Breast epithelium (tissue), 4 donors: ENCODE measurements around the gene PKDCC. TPM values are rescaled to one million over a fixed set of nuclear protein-coding genes. Genes with fewer than 3 reads are reported as not detected.

Source experiments
- DNase-seq, 2 donors: peaks; one replicate each; pipeline ENCODE4 v3.0.0-alpha.2; 2019; ENCODE audit warnings: low spot score in 2 of 2
- H3K27ac ChIP-seq, 2 donors: fragments of 200-600 bp; sonication (generic) in 1 of 2; one replicate each; pipeline ENCODE4 v1.5.1; 2016 to 2019; ENCODE audit warnings: mild to moderate bottlenecking in 1 of 2
- H3K27me3 ChIP-seq, 2 donors: fragments of 200-600 bp; sonication (generic) in 1 of 2; one replicate each; pipeline versions ENCODE4 v1.5.1 to v1.6.0; 2017 to 2019; ENCODE audit warnings: control low read depth in 1 of 2, mild to moderate bottlenecking in 1 of 2
- H3K36me3 ChIP-seq: fragments of 200-600 bp; one replicate; pipeline ENCODE4 v1.5.1; 2019
- H3K4me1 ChIP-seq, 2 donors: fragments of 200-600 bp; sonication (generic); one replicate each; pipeline ENCODE4 v1.5.1; 2016 to 2019; ENCODE audit warnings: control low read depth in 1 of 2
- H3K4me3 ChIP-seq, 3 donors: fragments of 200-600 bp; sonication (generic); 1 replicate in 2 of 3; 2 replicates in 1 of 3; pipeline ENCODE4 v1.5.1; 2016 to 2019; ENCODE audit warnings: mild to moderate bottlenecking in 3 of 3, moderate library complexity in 2 of 3
- H3K9me3 ChIP-seq, 2 donors: fragments of 200-600 bp; sonication (generic) in 1 of 2; one replicate each; pipeline ENCODE4 v1.5.1; 2016 to 2019; ENCODE audit warnings: control low read depth in 1 of 2
- POLR2A ChIP-seq: fragments of 450-650 bp; IDR thresholded peaks from one replicate; pipeline ENCODE4 v1.6.1; 2016; ENCODE audit warnings: antibody characterized with exemption, mild to moderate bottlenecking, moderate library complexity
- POLR2AphosphoS5 ChIP-seq, 3 donors: sonication (generic); formaldehyde crosslinking; IDR thresholded peaks; one replicate each; pipeline ENCODE4 v1.6.1; 2017; ENCODE audit warnings: antibody characterized with exemption in 3 of 3
- intact Hi-C: fragments of 100-400 bp; cut with DNase I; formaldehyde crosslinking; loops from one replicate; pipeline ENCODE4 v1.15.1; 2023; ENCODE audit warnings: low total_unique reads
- total RNA-seq, 3 donors: library from RNA; depleted of rRNA; stranded (reverse); fragments of >200 nt; gene quantifications; one replicate each; pipeline ENCODE4 v1.1.0, GENCODE V29; 2016
- TF ChIP-seq, protein P1 (sequence below), 3 donors: fragments of 450-650 bp; IDR thresholded peaks; one replicate each; pipeline ENCODE4 v1.5.1; 2016 to 2017; ENCODE audit warnings: antibody characterized with exemption in 3 of 3, mild to moderate bottlenecking in 3 of 3, moderate library complexity in 3 of 3

Gene PKDCC
- total RNA-seq, 3 donors from 2014 or later: 19.3 to 131 (median 95.4) TPM

GRCh38 chr2:42094114-42094513 lies 46.3 kb downstream of the PKDCC start:
- Histone ChIP-seq H3K27me3 (no peaks in the 10 kb centered on the region), H3K9me3 (no peaks in the 10 kb centered on the region), H3K36me3 (no peaks in the 10 kb centered on the region), H3K27ac (no peak overlapping the region), H3K4me3 (no peak overlapping the region), H3K4me1 (no peaks in the 10 kb centered on the region)
- TF ChIP-seq, protein P1, sequence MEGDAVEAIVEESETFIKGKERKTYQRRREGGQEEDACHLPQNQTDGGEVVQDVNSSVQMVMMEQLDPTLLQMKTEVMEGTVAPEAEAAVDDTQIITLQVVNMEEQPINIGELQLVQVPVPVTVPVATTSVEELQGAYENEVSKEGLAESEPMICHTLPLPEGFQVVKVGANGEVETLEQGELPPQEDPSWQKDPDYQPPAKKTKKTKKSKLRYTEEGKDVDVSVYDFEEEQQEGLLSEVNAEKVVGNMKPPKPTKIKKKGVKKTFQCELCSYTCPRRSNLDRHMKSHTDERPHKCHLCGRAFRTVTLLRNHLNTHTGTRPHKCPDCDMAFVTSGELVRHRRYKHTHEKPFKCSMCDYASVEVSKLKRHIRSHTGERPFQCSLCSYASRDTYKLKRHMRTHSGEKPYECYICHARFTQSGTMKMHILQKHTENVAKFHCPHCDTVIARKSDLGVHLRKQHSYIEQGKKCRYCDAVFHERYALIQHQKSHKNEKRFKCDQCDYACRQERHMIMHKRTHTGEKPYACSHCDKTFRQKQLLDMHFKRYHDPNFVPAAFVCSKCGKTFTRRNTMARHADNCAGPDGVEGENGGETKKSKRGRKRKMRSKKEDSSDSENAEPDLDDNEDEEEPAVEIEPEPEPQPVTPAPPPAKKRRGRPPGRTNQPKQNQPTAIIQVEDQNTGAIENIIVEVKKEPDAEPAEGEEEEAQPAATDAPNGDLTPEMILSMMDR (IDR thresholded peaks at IDR 0.05): no peak
- TF ChIP-seq POLR2A (no peak), POLR2AphosphoS5 (IDR thresholded peaks at IDR 0.05) (no peak)
- intact Hi-C loops: no loop called here
- DNase-seq: no peak

GRCh38 chr2:42095923-42096408 lies 48.1 kb downstream of the PKDCC start:
- H3K4me1 ChIP-seq: no peaks in the 10 kb centered on the region
- H3K27me3 ChIP-seq: no peaks in the 10 kb centered on the region
- no peak overlapping the region for H3K27ac ChIP-seq
- intact Hi-C loops: no loop called here
- peak in 1 of 3 donors; percentile 8 for TF ChIP-seq POLR2AphosphoS5 (IDR thresholded peaks at IDR 0.05)
- TF ChIP-seq, protein P1 (IDR thresholded peaks at IDR 0.05): peak; percentile 89 to 91 (median 90)
- TF ChIP-seq POLR2A: no peak
- no peak overlapping the region for H3K4me3 ChIP-seq
- DNase-seq: peak; percentile 54 to 69
- H3K9me3 ChIP-seq: peaks cover 0 to 6% of the 10 kb centered on the region in 2 donors
- H3K36me3 ChIP-seq: no peaks in the 10 kb centered on the region

DNA sequence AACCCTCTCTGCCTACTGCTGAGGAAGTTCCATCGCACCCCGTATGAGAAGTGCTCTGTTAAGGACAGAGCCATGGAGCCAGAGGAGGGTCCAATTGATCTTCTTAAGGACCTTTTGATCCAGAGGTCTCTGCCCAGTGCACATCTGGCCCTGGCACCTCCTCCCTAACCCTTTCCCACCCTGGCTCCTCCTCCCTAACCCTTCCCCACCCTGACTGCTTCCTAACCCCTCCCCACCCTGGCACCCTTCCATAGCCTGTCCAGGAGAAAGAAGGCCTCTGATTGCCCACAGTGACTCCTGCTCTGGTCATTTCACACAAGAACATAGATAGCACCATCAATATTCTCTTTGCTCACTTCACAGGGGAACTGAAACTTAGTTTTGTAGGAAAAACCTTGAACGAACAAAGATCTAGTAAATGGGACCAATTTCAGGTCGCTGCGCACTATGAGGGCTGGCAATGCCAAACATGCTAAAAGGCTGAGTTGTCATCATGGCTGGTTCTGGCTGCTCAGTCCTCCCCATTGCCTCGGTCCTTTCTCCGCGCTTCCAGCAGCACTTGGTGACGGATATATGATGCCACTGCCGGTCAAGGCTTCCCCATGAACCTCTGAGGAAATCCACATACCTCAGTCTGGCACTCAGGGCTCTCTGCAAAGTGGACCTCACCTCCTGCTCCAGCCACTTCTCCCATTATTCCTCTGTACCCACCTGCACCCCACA lies 49.2 kb downstream of the PKDCC start:
- intact Hi-C loops: no loop called here
- peaks cover 0 to 6% of the 10 kb centered on the region in 2 donors for H3K9me3 ChIP-seq
- H3K36me3 ChIP-seq: no peaks in the 10 kb centered on the region
- no peak overlapping the region for H3K4me3 ChIP-seq
- no peaks in the 10 kb centered on the region for H3K27me3 ChIP-seq
- DNase-seq: no peak
- TF ChIP-seq, protein P1 (IDR thresholded peaks at IDR 0.05): no peak
- no peak for TF ChIP-seq POLR2AphosphoS5 (IDR thresholded peaks at IDR 0.05)
- no peak for TF ChIP-seq POLR2A
- peak overlapping the region in 1 of 2 donors; percentile 8 for H3K27ac ChIP-seq
- H3K4me1 ChIP-seq: peaks cover 0 to 8% of the 10 kb centered on the region in 2 donors

- H3K4me1 ChIP-seq: peaks cover 0 to 8% of the 10 kb centered on the region in 2 donors
Observed at GRCh38 chr2:42098571-42099437, 51.0 kb downstream of the PKDCC start.

More at GRCh38 chr2:42098571-42099437, 51.0 kb downstream of the PKDCC start:
- Histone ChIP-seq H3K9me3 (peaks cover 0 to 6% of the 10 kb centered on the region in 2 donors), H3K36me3 (no peaks in the 10 kb centered on the region), H3K27me3 (no peaks in the 10 kb centered on the region), H3K4me3 (no peak overlapping the region), H3K27ac (peak overlapping the region; percentile 70 to 73)
- DNase-seq: no peak
- intact Hi-C loops: no loop called here
- peak in 1 of 3 donors; percentile 35 for TF ChIP-seq POLR2AphosphoS5 (IDR thresholded peaks at IDR 0.05)
- TF ChIP-seq, protein P1 (IDR thresholded peaks at IDR 0.05): no peak
